ENCODE results near the gene USP17L21.
"Not testable (repeated sequence)": the region's sequence is repeated elsewhere in the genome, so short reads cannot be mapped to it uniquely, and the experiment has no call there.

The USP17L21 gene

GRCh38 chr4:9262572-9262971, at the start of gene USP17L21:
Gene USP17L21 (plus strand): TSS chr4:9262872. CDS start chr4:9262872, 0 bp downstream.
- not testable (repeated sequence) for H3K36me3 Mint-ChIP-seq; H3K4me1 Mint-ChIP-seq; H3K27me3 Mint-ChIP-seq; H3K4me3 Mint-ChIP-seq; DNase-seq (ENCODE audit: low spot score in 2 of 2); H3K27ac Mint-ChIP-seq; H3K9me3 Mint-ChIP-seq; ATAC-seq (ENCODE audit: low read depth)

DNA sequence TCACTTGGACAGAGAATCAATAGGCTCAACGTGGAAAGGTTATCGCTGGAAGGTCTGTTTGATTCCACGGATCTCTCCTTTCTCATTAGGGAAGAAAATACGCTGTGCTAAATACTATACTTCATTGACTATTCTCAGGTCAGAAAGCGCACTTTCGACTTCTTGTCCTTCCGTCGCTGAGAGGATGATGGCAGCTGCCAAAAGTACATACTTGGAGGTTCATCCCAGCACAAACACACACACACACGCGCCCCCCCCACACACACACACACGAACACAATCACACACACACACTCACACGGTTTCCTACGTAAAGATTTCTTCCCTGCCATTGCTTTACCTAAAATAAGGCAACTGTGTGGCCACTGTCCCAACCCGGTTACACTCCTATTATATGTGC, 48.0 kb upstream of the USP17L21 start:
- not testable (repeated sequence) for ATAC-seq (ENCODE audit: low read depth); H3K27ac Mint-ChIP-seq; H3K4me3 Mint-ChIP-seq; H3K4me1 Mint-ChIP-seq; H3K36me3 Mint-ChIP-seq; H3K9me3 Mint-ChIP-seq; H3K27me3 Mint-ChIP-seq; DNase-seq (ENCODE audit: low spot score in 2 of 2)

DNA sequence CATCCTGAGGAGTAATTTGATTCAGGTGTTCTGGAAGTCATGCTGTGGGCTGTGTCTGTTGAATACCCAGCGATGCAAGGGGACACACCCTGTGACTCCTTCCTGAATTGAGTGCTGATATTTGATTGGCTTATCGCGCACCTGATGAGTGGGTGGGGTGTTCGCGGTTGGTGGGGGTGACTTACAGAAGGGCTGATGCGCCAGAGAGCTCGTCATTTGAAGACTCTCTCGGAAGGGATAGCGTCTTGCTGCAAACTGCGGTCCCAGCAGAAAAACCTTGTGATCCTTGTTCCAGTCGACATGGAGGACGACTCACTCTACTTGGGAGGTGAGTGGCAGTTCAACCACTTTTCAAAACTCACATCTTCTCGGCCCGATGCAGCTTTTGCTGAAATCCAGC, 47.6 kb upstream of the USP17L21 start, which contains the start of gene USP17L11:
Gene USP17L11, plus strand, starts transcription at position 301 of the 400 bp plus-strand sequence. Its CDS starts 0 bp downstream, at position 301.
- H3K36me3 Mint-ChIP-seq; H3K4me3 Mint-ChIP-seq; H3K27me3 Mint-ChIP-seq; H3K27ac Mint-ChIP-seq; H3K9me3 Mint-ChIP-seq; H3K4me1 Mint-ChIP-seq; ATAC-seq (ENCODE audit: low read depth); DNase-seq (ENCODE audit: low spot score in 2 of 2): not testable (repeated sequence)

- DNase-seq (ENCODE audit: low spot score in 2 of 2); H3K9me3 Mint-ChIP-seq; H3K27me3 Mint-ChIP-seq; H3K36me3 Mint-ChIP-seq; H3K4me3 Mint-ChIP-seq; H3K27ac Mint-ChIP-seq; H3K4me1 Mint-ChIP-seq; ATAC-seq (ENCODE audit: low read depth): not testable (repeated sequence)
Measured at GRCh38 chr4:9219852-9220251, 42.8 kb upstream of the USP17L21 start, which contains the start of gene USP17L12. Gene USP17L12 (plus strand): TSS chr4:9220152. CDS start chr4:9220152, 0 bp downstream.

DNA sequence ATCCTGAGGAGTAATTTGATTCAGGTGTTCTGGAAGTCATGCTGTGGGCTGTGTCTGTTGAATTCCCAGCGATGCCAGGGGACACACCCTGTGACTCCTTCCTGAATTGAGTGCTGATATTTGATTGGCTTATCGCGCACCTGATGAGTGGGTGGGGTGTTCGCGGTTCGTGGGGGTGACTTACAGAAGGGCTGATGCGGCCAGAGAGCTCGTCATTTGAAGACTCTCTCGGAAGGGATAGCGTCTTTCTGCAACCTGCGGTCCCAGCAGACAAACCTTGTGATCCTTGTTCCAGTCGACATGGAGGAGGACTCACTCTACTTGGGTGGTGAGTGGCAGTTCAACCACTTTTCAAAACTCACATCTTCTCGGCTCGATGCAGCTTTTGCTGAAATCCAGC, 38.1 kb upstream of the USP17L21 start, which contains the start of gene USP17L13:
Gene USP17L13, plus strand, starts transcription at position 301 of the 400 bp plus-strand sequence. Its CDS starts 0 bp downstream, at position 301.
- not testable (repeated sequence) for H3K27me3 Mint-ChIP-seq; ATAC-seq (ENCODE audit: low read depth); H3K4me3 Mint-ChIP-seq; H3K36me3 Mint-ChIP-seq; H3K9me3 Mint-ChIP-seq; H3K27ac Mint-ChIP-seq; DNase-seq (ENCODE audit: low spot score in 2 of 2); H3K4me1 Mint-ChIP-seq

DNA sequence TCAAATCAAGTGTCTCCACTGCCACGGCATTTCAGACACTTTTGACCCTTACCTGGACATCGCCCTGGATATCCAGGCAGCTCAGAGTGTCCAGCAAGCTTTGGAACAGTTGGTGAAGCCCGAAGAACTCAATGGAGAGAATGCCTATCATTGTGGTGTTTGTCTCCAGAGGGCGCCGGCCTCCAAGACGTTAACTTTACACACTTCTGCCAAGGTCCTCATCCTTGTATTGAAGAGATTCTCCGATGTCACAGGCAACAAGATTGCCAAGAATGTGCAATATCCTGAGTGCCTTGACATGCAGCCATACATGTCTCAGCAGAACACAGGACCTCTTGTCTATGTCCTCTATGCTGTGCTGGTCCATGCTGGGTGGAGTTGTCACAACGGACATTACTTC, 32.4 kb upstream of the USP17L21 start:
- H3K36me3 Mint-ChIP-seq; H3K4me1 Mint-ChIP-seq; H3K27ac Mint-ChIP-seq; ATAC-seq (ENCODE audit: low read depth); DNase-seq (ENCODE audit: low spot score in 2 of 2); H3K9me3 Mint-ChIP-seq; H3K27me3 Mint-ChIP-seq; H3K4me3 Mint-ChIP-seq: not testable (repeated sequence)

GRCh38 chr4:9234085-9234484, 28.6 kb upstream of the USP17L21 start, which contains the start of gene USP17L15:
Gene USP17L15 (plus strand): TSS chr4:9234385. CDS start chr4:9234385, 0 bp downstream.
- not testable (repeated sequence) for H3K4me3 Mint-ChIP-seq; DNase-seq (ENCODE audit: low spot score in 2 of 2); H3K9me3 Mint-ChIP-seq; ATAC-seq (ENCODE audit: low read depth); H3K36me3 Mint-ChIP-seq; H3K27me3 Mint-ChIP-seq; H3K4me1 Mint-ChIP-seq; H3K27ac Mint-ChIP-seq

- ATAC-seq (ENCODE audit: low read depth); H3K27ac Mint-ChIP-seq; H3K27me3 Mint-ChIP-seq; DNase-seq (ENCODE audit: low spot score in 2 of 2); H3K9me3 Mint-ChIP-seq; H3K4me3 Mint-ChIP-seq; H3K4me1 Mint-ChIP-seq; H3K36me3 Mint-ChIP-seq: not testable (repeated sequence)
Measured at GRCh38 chr4:9238461-9238860, 24.2 kb upstream of the USP17L21 start.

DNA sequence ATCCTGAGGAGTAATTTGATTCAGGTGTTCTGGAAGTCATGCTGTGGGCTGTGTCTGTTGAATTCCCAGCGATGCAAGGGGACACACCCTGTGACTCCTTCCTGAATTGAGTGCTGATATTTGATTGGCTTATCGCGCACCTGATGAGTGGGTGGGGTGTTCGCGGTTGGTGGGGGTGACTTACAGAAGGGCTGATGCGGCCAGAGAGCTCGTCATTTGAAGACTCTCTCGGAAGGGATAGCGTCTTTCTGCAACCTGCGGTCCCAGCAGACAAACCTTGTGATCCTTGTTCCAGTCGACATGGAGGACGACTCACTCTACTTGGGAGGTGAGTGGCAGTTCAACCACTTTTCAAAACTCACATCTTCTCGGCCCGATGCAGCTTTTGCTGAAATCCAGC, 19.1 kb upstream of the USP17L21 start, which contains the start of gene USP17L17:
Gene USP17L17, plus strand, starts transcription at position 301 of the 400 bp plus-strand sequence. Its CDS starts 0 bp downstream, at position 301.
- H3K4me3 Mint-ChIP-seq; H3K27me3 Mint-ChIP-seq; H3K4me1 Mint-ChIP-seq; H3K27ac Mint-ChIP-seq; H3K36me3 Mint-ChIP-seq; H3K9me3 Mint-ChIP-seq; DNase-seq (ENCODE audit: low spot score in 2 of 2); ATAC-seq (ENCODE audit: low read depth): not testable (repeated sequence)

DNA sequence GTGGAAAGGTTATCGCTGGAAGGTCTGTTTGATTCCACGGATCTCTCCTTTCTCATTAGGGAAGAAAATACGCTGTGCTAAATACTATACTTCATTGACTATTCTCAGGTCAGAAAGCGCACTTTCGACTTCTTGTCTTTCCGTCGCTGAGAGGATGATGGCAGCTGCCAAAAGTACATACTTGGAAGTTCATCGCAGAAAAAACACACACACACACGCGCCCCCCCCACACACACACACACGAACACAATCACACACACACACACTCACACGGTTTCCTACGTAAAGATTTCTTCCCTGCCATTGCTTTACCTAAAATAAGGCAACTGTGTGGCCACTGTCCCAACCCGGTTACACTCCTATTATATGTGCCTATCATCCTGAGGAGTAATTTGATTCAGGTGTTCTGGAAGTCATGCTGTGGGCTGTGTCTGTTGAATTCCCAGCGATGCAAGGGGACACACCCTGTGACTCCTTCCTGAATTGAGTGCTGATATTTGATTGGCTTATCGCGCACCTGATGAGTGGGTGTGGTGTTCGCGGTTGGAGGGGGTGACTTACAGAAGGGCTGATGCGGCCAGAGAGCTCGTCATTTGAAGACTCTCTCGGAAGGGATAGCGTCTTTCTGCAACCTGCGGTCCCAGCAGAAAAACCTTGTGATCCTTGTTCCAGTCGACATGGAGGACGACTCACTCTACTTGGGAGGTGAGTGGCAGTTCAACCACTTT, 14.6 kb upstream of the USP17L21 start, which contains the start of gene USP17L18:
Gene USP17L18, plus strand, starts transcription at position 678 of the 728 bp plus-strand sequence. Its CDS starts 0 bp downstream, at position 678.
- not testable (repeated sequence) for H3K9me3 Mint-ChIP-seq; H3K4me3 Mint-ChIP-seq; H3K4me1 Mint-ChIP-seq; DNase-seq (ENCODE audit: low spot score in 2 of 2); H3K36me3 Mint-ChIP-seq; H3K27me3 Mint-ChIP-seq; H3K27ac Mint-ChIP-seq; ATAC-seq (ENCODE audit: low read depth)

- ATAC-seq (ENCODE audit: low read depth) = not testable (repeated sequence)
Measured at GRCh38 chr4:9253078-9253477, 9.6 kb upstream of the USP17L21 start, which contains the start of gene USP17L19. Gene USP17L19 (plus strand): TSS chr4:9253378. CDS start chr4:9253378, 0 bp downstream.

DNA sequence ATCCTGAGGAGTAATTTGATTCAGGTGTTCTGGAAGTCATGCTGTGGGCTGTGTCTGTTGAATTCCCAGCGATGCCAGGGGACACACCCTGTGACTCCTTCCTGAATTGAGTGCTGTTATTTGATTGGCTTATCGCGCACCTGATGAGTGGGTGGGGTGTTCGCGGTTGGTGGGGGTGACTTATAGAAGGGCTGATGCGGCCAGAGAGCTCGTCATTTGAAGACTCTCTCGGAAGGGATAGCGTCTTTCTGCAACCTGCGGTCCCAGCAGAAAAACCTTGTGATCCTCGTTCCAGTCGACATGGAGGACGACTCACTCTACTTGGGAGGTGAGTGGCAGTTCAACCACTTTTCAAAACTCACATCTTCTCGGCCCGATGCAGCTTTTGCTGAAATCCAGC, 4.8 kb upstream of the USP17L21 start, which contains the start of gene USP17L20:
Gene USP17L20, plus strand, starts transcription at position 301 of the 400 bp plus-strand sequence. Its CDS starts 0 bp downstream, at position 301.
- H3K27me3 Mint-ChIP-seq; H3K4me3 Mint-ChIP-seq; ATAC-seq (ENCODE audit: low read depth); H3K36me3 Mint-ChIP-seq; H3K9me3 Mint-ChIP-seq; H3K4me1 Mint-ChIP-seq; H3K27ac Mint-ChIP-seq; DNase-seq (ENCODE audit: low spot score in 2 of 2): not testable (repeated sequence)

More at GRCh38 chr4:9253078-9253477, 9.6 kb upstream of the USP17L21 start, which contains the start of gene USP17L19:
- H3K4me3 Mint-ChIP-seq; H3K9me3 Mint-ChIP-seq; H3K36me3 Mint-ChIP-seq; H3K27me3 Mint-ChIP-seq; H3K4me1 Mint-ChIP-seq; H3K27ac Mint-ChIP-seq; DNase-seq (ENCODE audit: low spot score in 2 of 2): not testable (repeated sequence)

- H3K4me1 Mint-ChIP-seq, H3K9me3 Mint-ChIP-seq: not testable (repeated sequence)
Measured at GRCh38 chr4:9267319-9267718, 4.6 kb downstream of the USP17L21 start, which contains the start of gene USP17L22. Gene USP17L22 (plus strand): TSS chr4:9267619. CDS start chr4:9267619, 0 bp downstream.

GRCh38 chr4:9271719-9272118, 9.0 kb downstream of the USP17L21 start:
- not testable (repeated sequence) for H3K27ac Mint-ChIP-seq; ATAC-seq (ENCODE audit: low read depth); H3K4me3 Mint-ChIP-seq; H3K4me1 Mint-ChIP-seq; H3K27me3 Mint-ChIP-seq; H3K9me3 Mint-ChIP-seq; H3K36me3 Mint-ChIP-seq
- DNase-seq (ENCODE audit: low spot score in 2 of 2) = peak in 1 of 2 donors; percentile 14

More at GRCh38 chr4:9267319-9267718, 4.6 kb downstream of the USP17L21 start, which contains the start of gene USP17L22:
- ATAC-seq (ENCODE audit: low read depth); H3K4me3 Mint-ChIP-seq; H3K36me3 Mint-ChIP-seq; H3K27me3 Mint-ChIP-seq; DNase-seq (ENCODE audit: low spot score in 2 of 2); H3K27ac Mint-ChIP-seq: not testable (repeated sequence)

Measured in memory B cell (primary cell).